Upper lobe of left lung (tissue), 4 donors: ENCODE measurements around the gene TAOK1.

ENCODE experiments used
- CTCF ChIP-seq, 6 experiments: fragments of 450-650 bp in 4 of 6; fragments of 200-600 bp in 2 of 6; sonication (generic) in 2 of 6; IDR thresholded peaks; one replicate each; pipeline ENCODE4 v1.5.1; 2016 to 2019; ENCODE audit warnings: antibody characterized with exemption in 6 of 6
- POLR2AphosphoS5 ChIP-seq, 2 donors: sonication (generic); formaldehyde crosslinking; IDR thresholded peaks; one replicate each; pipeline ENCODE4 v1.5.1; 2017; ENCODE audit warnings: antibody characterized with exemption in 2 of 2

GRCh38 chr17:29341726-29342125, 48.4 kb upstream of the TAOK1 start:
- TF ChIP-seq CTCF (IDR thresholded peaks at IDR 0.05) = no peak
- no peak for TF ChIP-seq POLR2AphosphoS5 (IDR thresholded peaks at IDR 0.05)
